ENCODE results near the gene SLC7A14.

DNA sequence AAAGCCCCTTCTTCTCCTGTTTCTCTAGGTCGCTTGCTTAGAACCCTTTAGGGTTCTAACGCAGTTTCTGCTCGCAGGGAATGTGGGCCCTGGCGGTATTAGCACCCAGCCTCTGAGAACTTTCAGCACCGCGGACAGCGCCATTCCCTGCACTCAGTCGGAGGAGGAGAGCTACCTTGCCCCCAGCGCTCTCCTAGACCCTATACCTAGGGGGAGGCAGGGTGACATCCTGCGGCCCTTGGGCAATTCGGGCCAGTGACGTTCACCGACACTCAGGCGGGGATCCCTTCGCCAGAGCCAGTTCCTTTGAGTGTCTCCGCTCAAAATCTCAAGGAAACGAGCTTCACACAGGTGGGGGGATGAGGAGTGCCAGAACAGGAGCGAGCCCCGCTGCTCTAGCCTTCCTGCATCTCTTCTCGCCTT, 1.3 kb downstream of the SLC7A14 start:
- no peak for TF ChIP-seq POLR2A (IDR thresholded peaks at IDR 0.05; ENCODE audit: low read depth, low read length)
- TF ChIP-seq POLR2AphosphoS5 (IDR thresholded peaks at IDR 0.05; ENCODE audit: low read depth, low read length), result no peak
- TF ChIP-seq TAF1 (IDR thresholded peaks at IDR 0.05; ENCODE audit: borderline replicate concordance, low read depth, low read length), result no peak
